OCI-M1 (cell line): Measurements from ENCODE around the gene ALG14.
"Not testable (repeated sequence)": the region's sequence is repeated elsewhere in the genome, so short reads cannot be mapped to it uniquely, and the experiment has no call there.

ENCODE experiments used
- DNase-seq: peaks from one replicate; lab custom pipeline; 2025; lab: John Stamatoyannopoulos, UW

Gene ALG14

GRCh38 chr1:95086949-95087533, 14.3 kb upstream of the ALG14 start:
- DNase-seq = no peak

GRCh38 chr1:95085376-95085775, 12.6 kb upstream of the ALG14 start:
- peak; percentile 18 for DNase-seq

- DNase-seq = peak; percentile 69
Measured at GRCh38 chr1:95084317-95085176, 11.8 kb upstream of the ALG14 start.

GRCh38 chr1:95080879-95081278, 8.1 kb upstream of the ALG14 start:
- no peak for DNase-seq

GRCh38 chr1:95080446-95080845, 7.7 kb upstream of the ALG14 start:
- no peak for DNase-seq

- no peak for DNase-seq
Measured at GRCh38 chr1:95076034-95076433, 3.3 kb upstream of the ALG14 start.

GRCh38 chr1:95073446-95073845, 695 bp upstream of the ALG14 start:
- peak; percentile 54 for DNase-seq

- DNase-seq = no peak
Measured at GRCh38 chr1:95072117-95072516, 634 bp downstream of the ALG14 start.

GRCh38 chr1:95071539-95071938, 1.2 kb downstream of the ALG14 start:
- no peak for DNase-seq

GRCh38 chr1:95069710-95070093, 3.0 kb downstream of the ALG14 start:
- DNase-seq = no peak

- no peak for DNase-seq
Measured at GRCh38 chr1:95068956-95069709, 3.6 kb downstream of the ALG14 start.

GRCh38 chr1:95067568-95067967, 5.2 kb downstream of the ALG14 start:
- no peak for DNase-seq

GRCh38 chr1:95067062-95067461, 5.7 kb downstream of the ALG14 start:
- no peak for DNase-seq

GRCh38 chr1:95061445-95062006, 11.2 kb downstream of the ALG14 start:
- DNase-seq = no peak

GRCh38 chr1:95058974-95059373, 13.8 kb downstream of the ALG14 start:
- no peak for DNase-seq

GRCh38 chr1:95057351-95057750, 15.4 kb downstream of the ALG14 start:
- DNase-seq = no peak

- DNase-seq = no peak
Measured at GRCh38 chr1:95049935-95050334, 22.8 kb downstream of the ALG14 start.

- no peak for DNase-seq
Measured at GRCh38 chr1:95048317-95048716, 24.4 kb downstream of the ALG14 start.

- not testable (repeated sequence) for DNase-seq
Measured at GRCh38 chr1:95047624-95048023, 25.1 kb downstream of the ALG14 start.

- no peak for DNase-seq
Measured at GRCh38 chr1:95046359-95046758, 26.4 kb downstream of the ALG14 start.

- peak; percentile 92 for DNase-seq
Measured at GRCh38 chr1:95043141-95043980, 29.4 kb downstream of the ALG14 start.

GRCh38 chr1:95042286-95042685, 30.5 kb downstream of the ALG14 start:
- DNase-seq = no peak
